Activated CD8-positive, alpha-beta memory T cell treated with anti-CD3 and anti-CD28 coated beads, Interleukin-2, amount 10 ng/mL, durations not matched to agents 7 days and 5 days (primary cell): ENCODE data around the gene PPP6R3. TPM values are rescaled to one million over a fixed set of nuclear protein-coding genes. Genes with fewer than 3 reads are reported as not detected.
A peak's percentile ranks its signal among the peaks of the same experiment; 100 is the strongest.

Experiments used
- ATAC-seq: fragments of 150-1000 bp; cut with Tn5 transposase; one replicate; pipeline ENCODE4 v1.10.0; 2021; ENCODE audit warnings: moderate library complexity
- CTCF ChIA-PET: fragments of 350-600 bp; sonication (Branson Sonifier 250); formaldehyde crosslinking; loops from one replicate; lab custom pipeline; 2021; ENCODE audit warnings: antibody characterized with exemption; lab: Charles Lee
- DNase-seq: peaks from one replicate; pipeline ENCODE4 v3.0.0-alpha.2; 2020
- H3K27ac Mint-ChIP-seq: one replicate; pipeline ENCODE4 v1.8.0; 2021; ENCODE audit warnings: mild to moderate bottlenecking, mixed read lengths
- H3K27me3 Mint-ChIP-seq: one replicate; pipeline ENCODE4 v1.8.0; 2021; ENCODE audit warnings: mixed read lengths
- H3K36me3 Mint-ChIP-seq: one replicate; pipeline ENCODE4 v1.8.0; 2021; ENCODE audit warnings: mild to moderate bottlenecking, mixed read lengths
- H3K4me1 Mint-ChIP-seq: one replicate; pipeline ENCODE4 v1.8.0; 2021; ENCODE audit warnings: mixed read lengths
- H3K4me3 Mint-ChIP-seq: one replicate; pipeline ENCODE4 v1.8.0; 2021; ENCODE audit warnings: mild to moderate bottlenecking, moderate library complexity, mixed read lengths
- H3K9me3 Mint-ChIP-seq: one replicate; pipeline ENCODE4 v1.8.0; 2022; ENCODE audit warnings: low read depth, mixed read lengths
- total RNA-seq, 2 experiments: library from RNA; stranded (reverse); gene quantifications; one replicate each; pipeline ENCODE4 v1.2.3, GENCODE V29; 2021

PPP6R3 gene
- total RNA-seq, 2 experiments from 2014 or later = 116 to 121 TPM

DNA sequence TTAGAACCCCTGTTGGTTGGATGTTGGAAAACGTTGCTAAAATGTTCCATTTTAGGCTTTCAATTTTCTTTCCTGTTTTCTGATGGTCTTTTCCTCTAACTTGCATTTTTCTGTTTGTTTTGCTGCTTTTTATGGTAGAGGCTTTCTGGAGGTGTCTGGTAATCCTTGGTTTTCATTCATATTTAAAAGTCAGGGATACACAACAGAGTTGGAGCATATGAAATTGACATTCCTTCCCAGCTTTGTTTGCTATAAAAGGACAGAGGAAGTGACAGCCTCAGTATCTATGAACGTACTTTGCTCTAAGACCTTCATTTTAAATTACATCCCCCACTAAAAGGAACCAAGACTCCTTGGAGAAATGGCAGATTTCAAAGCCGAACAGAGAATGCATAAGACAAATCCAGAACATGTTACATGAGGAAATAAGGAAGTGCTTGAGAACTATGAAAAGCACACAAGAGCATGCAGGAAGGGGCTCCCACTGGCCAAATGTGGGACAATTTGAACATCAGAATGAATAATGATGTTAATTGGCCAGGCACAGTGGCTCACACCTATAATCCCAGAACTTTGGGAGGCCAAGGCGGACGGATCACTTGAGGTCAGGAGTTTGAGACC is 56.7 kb downstream of the PPP6R3 start:
- DNase-seq (no peak), ATAC-seq (no peak)
- peaks cover 12% of the 10 kb centered on the region for H3K4me1 Mint-ChIP-seq
- no peak overlapping the region for H3K27ac Mint-ChIP-seq
- H3K27me3 Mint-ChIP-seq = no peaks in the 10 kb centered on the region
- H3K4me3 Mint-ChIP-seq = no peak overlapping the region
- CTCF ChIA-PET = no interaction called here
- peaks cover 59% of the 10 kb centered on the region for H3K36me3 Mint-ChIP-seq
- no peaks in the 10 kb centered on the region for H3K9me3 Mint-ChIP-seq

- Mint-ChIP-seq H3K9me3 (no peaks in the 10 kb centered on the region), H3K27me3 (no peaks in the 10 kb centered on the region), H3K36me3 (peaks cover 66% of the 10 kb centered on the region), H3K4me3 (no peak overlapping the region), H3K4me1 (peaks cover 17% of the 10 kb centered on the region), H3K27ac (no peak overlapping the region)
- CTCF ChIA-PET = no interaction called here
- DNase-seq (no peak), ATAC-seq (no peak)
Observed at GRCh38 chr11:68518191-68518590, 57.6 kb downstream of the PPP6R3 start.

DNA sequence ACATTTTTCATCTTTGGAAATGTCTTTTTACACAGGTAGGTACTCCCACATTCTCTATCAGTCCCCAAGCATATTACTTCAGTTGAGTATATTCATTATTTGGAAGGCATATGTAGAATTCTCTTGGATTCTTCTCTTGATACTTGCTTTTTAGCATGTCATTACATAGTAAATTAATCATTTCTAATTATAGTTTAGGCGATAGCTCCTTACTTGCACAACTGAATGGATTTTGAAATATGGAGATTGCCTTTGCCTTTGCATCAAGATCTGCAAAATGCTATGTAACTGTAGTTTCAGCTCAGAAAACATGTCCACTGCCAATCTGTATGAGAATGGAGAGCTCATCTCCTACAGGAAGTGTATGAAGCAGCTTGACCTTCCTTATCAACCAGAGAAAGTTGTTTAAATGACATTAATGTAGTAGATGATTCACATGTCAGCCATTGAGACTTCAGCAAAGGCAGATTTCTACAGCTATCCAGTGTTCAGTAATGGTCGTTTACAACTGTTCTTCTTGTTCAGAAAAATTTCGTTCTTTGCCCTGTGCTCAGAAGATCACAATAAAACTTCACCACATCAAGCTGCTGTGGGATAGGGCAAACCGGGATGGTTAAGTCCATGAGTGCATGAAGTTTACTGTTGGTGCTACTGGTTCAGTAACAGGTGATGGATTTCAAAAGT is 61.6 kb downstream of the PPP6R3 start:
- Mint-ChIP-seq H3K4me1 (peaks cover 39% of the 10 kb centered on the region), H3K27me3 (no peaks in the 10 kb centered on the region), H3K9me3 (no peaks in the 10 kb centered on the region), H3K36me3 (peaks cover 71% of the 10 kb centered on the region), H3K4me3 (no peak overlapping the region), H3K27ac (no peak overlapping the region)
- CTCF ChIA-PET = no interaction called here
- ATAC-seq = no peak
- DNase-seq = no peak

GRCh38 chr11:68523033-68523432 is 62.5 kb downstream of the PPP6R3 start:
- Mint-ChIP-seq H3K27ac (no peak overlapping the region), H3K27me3 (no peaks in the 10 kb centered on the region), H3K4me1 (peaks cover 44% of the 10 kb centered on the region), H3K9me3 (no peaks in the 10 kb centered on the region), H3K36me3 (peaks cover 77% of the 10 kb centered on the region), H3K4me3 (no peak overlapping the region)
- no peak for ATAC-seq
- CTCF ChIA-PET = no interaction called here
- DNase-seq = no peak

DNA sequence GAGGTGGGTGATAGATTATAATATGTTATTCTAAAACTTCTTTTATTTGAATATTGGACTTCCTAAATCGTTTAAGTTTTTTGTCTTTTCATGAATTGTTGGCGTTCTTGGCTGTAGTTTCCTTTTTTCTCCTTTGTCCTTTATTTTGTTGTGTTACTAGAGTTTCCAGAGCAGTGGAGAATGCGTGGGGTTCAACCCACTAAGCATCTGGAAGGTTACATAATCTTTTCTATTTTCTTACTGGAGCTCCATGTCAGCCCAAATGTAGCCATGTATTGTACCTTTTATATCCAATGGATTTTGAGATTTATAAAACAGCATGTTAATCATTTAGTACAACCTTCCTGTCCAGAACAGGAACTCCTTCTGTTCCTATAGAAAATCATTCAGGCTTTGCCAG is 63.2 kb downstream of the PPP6R3 start:
- no peak overlapping the region for H3K4me3 Mint-ChIP-seq
- no peaks in the 10 kb centered on the region for H3K9me3 Mint-ChIP-seq
- peaks cover 49% of the 10 kb centered on the region for H3K4me1 Mint-ChIP-seq
- CTCF ChIA-PET = no interaction called here
- no peak overlapping the region for H3K27ac Mint-ChIP-seq
- ATAC-seq = no peak
- H3K27me3 Mint-ChIP-seq = no peaks in the 10 kb centered on the region
- DNase-seq = no peak
- peaks cover 75% of the 10 kb centered on the region for H3K36me3 Mint-ChIP-seq

GRCh38 chr11:68524213-68524612 is 63.7 kb downstream of the PPP6R3 start:
- DNase-seq = no peak
- CTCF ChIA-PET = no interaction called here
- Mint-ChIP-seq H3K4me1 (peaks cover 50% of the 10 kb centered on the region), H3K9me3 (no peaks in the 10 kb centered on the region), H3K27ac (no peak overlapping the region), H3K4me3 (no peak overlapping the region), H3K36me3 (peaks cover 73% of the 10 kb centered on the region), H3K27me3 (no peaks in the 10 kb centered on the region)
- ATAC-seq = no peak

GRCh38 chr11:68524681-68525080 is 64.1 kb downstream of the PPP6R3 start:
- H3K27ac Mint-ChIP-seq = no peak overlapping the region
- CTCF ChIA-PET = no interaction called here
- peaks cover 72% of the 10 kb centered on the region for H3K36me3 Mint-ChIP-seq
- no peaks in the 10 kb centered on the region for H3K9me3 Mint-ChIP-seq
- no peak overlapping the region for H3K4me3 Mint-ChIP-seq
- no peak for ATAC-seq
- H3K4me1 Mint-ChIP-seq = peaks cover 50% of the 10 kb centered on the region
- no peaks in the 10 kb centered on the region for H3K27me3 Mint-ChIP-seq
- DNase-seq = no peak

DNA sequence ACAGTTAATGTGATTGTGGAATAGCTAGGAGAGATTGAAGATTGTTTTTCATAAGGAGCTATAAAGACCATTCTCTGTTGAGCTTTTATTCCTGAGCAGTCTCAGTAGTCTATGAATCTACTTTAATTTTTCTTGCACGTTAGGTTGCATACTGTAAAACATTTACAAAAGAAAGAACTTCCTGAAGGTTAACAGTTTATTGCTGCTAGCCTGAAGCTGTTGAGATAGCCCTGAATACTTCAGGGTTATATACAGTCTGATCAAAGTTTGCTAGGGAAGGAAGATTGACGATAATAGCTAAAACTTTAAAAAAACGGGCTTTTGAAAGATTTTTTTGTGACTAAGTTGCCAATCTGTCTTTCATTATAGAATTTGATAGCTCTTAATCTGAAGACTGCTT is 64.8 kb downstream of the PPP6R3 start:
- no peak overlapping the region for H3K27ac Mint-ChIP-seq
- H3K9me3 Mint-ChIP-seq = no peaks in the 10 kb centered on the region
- no peak for DNase-seq
- peaks cover 72% of the 10 kb centered on the region for H3K36me3 Mint-ChIP-seq
- H3K4me3 Mint-ChIP-seq = no peak overlapping the region
- H3K27me3 Mint-ChIP-seq = no peaks in the 10 kb centered on the region
- peaks cover 50% of the 10 kb centered on the region for H3K4me1 Mint-ChIP-seq
- CTCF ChIA-PET = no interaction called here
- ATAC-seq = no peak

- no peak overlapping the region for H3K4me3 Mint-ChIP-seq
- H3K27ac Mint-ChIP-seq = no peak overlapping the region
- DNase-seq = no peak
- no peak for ATAC-seq
- H3K9me3 Mint-ChIP-seq = no peaks in the 10 kb centered on the region
- CTCF ChIA-PET = no interaction called here
- H3K36me3 Mint-ChIP-seq = peaks cover 67% of the 10 kb centered on the region
- peaks cover 50% of the 10 kb centered on the region for H3K4me1 Mint-ChIP-seq
- H3K27me3 Mint-ChIP-seq = no peaks in the 10 kb centered on the region
Observed at GRCh38 chr11:68525930-68526329, 65.4 kb downstream of the PPP6R3 start.

DNA sequence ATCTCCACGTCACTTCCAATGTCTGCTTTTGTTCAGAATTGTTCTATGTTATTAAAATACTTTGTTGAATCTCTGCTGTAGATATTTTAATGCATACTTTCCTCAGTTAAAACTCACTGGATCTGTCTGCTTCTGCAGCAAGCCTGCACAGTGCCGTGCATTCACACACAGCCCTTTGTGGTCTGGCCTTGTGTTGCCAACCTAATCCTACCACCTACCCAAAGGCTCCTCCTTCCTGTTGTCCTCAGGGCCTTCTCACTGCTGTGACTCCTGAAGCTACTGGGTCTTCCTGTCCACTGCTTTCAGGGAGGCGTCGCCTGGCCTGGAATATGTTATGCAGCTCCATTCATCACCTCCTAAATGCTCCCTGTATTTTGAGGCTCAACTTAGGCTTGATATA is 67.0 kb downstream of the PPP6R3 start:
- Mint-ChIP-seq H3K27ac (peak overlapping the region; percentile 65), H3K27me3 (no peaks in the 10 kb centered on the region), H3K4me1 (peaks cover 46% of the 10 kb centered on the region), H3K9me3 (no peaks in the 10 kb centered on the region), H3K36me3 (peaks cover 57% of the 10 kb centered on the region), H3K4me3 (no peak overlapping the region)
- peak; percentile 33 for ATAC-seq
- CTCF ChIA-PET = interaction anchor here (0.6 kb wide), 1 partner anchor 274 kb away, joined by 3 read pairs; no protein-coding TSS in a partner anchor
- no peak for DNase-seq

- DNase-seq = peak; percentile 57
- Mint-ChIP-seq H3K4me1 (peaks cover 41% of the 10 kb centered on the region), H3K27ac (peak overlapping the region; percentile 59), H3K4me3 (no peak overlapping the region), H3K36me3 (peaks cover 47% of the 10 kb centered on the region), H3K9me3 (no peaks in the 10 kb centered on the region), H3K27me3 (no peaks in the 10 kb centered on the region)
- CTCF ChIA-PET = interaction anchor here (1.1 kb wide), 1 partner anchor 9 kb away, joined by 3 read pairs; no protein-coding TSS in a partner anchor
- ATAC-seq = peak; percentile 78
Observed at GRCh38 chr11:68528630-68529029, 68.1 kb downstream of the PPP6R3 start.

- H3K36me3 Mint-ChIP-seq = peaks cover 30% of the 10 kb centered on the region
Observed at GRCh38 chr11:68531129-68531693, 70.7 kb downstream of the PPP6R3 start.

GRCh38 chr11:68532727-68533369 is 72.3 kb downstream of the PPP6R3 start:
- ATAC-seq (no peak), DNase-seq (no peak)
- Mint-ChIP-seq H3K9me3 (no peaks in the 10 kb centered on the region), H3K36me3 (peaks cover 24% of the 10 kb centered on the region), H3K4me1 (peaks cover 18% of the 10 kb centered on the region), H3K27me3 (no peaks in the 10 kb centered on the region), H3K27ac (no peak overlapping the region), H3K4me3 (no peak overlapping the region)
- CTCF ChIA-PET = interaction anchor here (0.7 kb wide), 1 partner anchor 461 kb away, joined by 3 read pairs; no protein-coding TSS in a partner anchor

More at GRCh38 chr11:68531129-68531693, 70.7 kb downstream of the PPP6R3 start:
- ATAC-seq (no peak), DNase-seq (no peak)
- Mint-ChIP-seq H3K27ac (no peak overlapping the region), H3K27me3 (no peaks in the 10 kb centered on the region), H3K4me1 (peaks cover 31% of the 10 kb centered on the region), H3K4me3 (no peak overlapping the region), H3K9me3 (no peaks in the 10 kb centered on the region)
- CTCF ChIA-PET = no interaction called here
